Stimulated activated CD8-positive, alpha-beta memory T cell treated with anti-CD3 and anti-CD28 coated beads, Interleukin-2, amount 100 ng/mL, for 1 hour (primary cell): Measurements from ENCODE around the gene RNASE1.

ENCODE experiments used
- DNase-seq, 2 donors: peaks; one replicate each; pipeline ENCODE4 v3.0.0-alpha.2; 2020; ENCODE audit warnings: low read depth in 2 of 2

Gene RNASE1

GRCh38 chr14:20808162-20808483 lies 5.5 kb upstream of the RNASE1 start:
- DNase-seq = no peak

GRCh38 chr14:20807304-20808161 lies 4.9 kb upstream of the RNASE1 start:
- DNase-seq = no peak

GRCh38 chr14:20805485-20805884 lies 2.8 kb upstream of the RNASE1 start:
- no peak for DNase-seq

GRCh38 chr14:20803223-20803622 lies 579 bp upstream of the RNASE1 start:
- no peak for DNase-seq

GRCh38 chr14:20801726-20802125 lies 918 bp downstream of the RNASE1 start:
- DNase-seq = no peak

- DNase-seq = no peak
Measured at GRCh38 chr14:20799892-20800544, 2.6 kb downstream of the RNASE1 start.

- no peak for DNase-seq
Measured at GRCh38 chr14:20799456-20799891, 3.2 kb downstream of the RNASE1 start.

- no peak for DNase-seq
Measured at GRCh38 chr14:20798932-20799331, 3.7 kb downstream of the RNASE1 start.

GRCh38 chr14:20798318-20798717 lies 4.3 kb downstream of the RNASE1 start:
- no peak for DNase-seq

- no peak for DNase-seq
Measured at GRCh38 chr14:20797164-20797563, 5.5 kb downstream of the RNASE1 start.

GRCh38 chr14:20794644-20795369 lies 7.8 kb downstream of the RNASE1 start:
- no peak for DNase-seq

- no peak for DNase-seq
Measured at GRCh38 chr14:20792556-20792955, 10.1 kb downstream of the RNASE1 start.

GRCh38 chr14:20791597-20791996 lies 11.0 kb downstream of the RNASE1 start:
- DNase-seq = no peak

GRCh38 chr14:20791187-20791586 lies 11.5 kb downstream of the RNASE1 start:
- no peak for DNase-seq

GRCh38 chr14:20790464-20791116 lies 12.1 kb downstream of the RNASE1 start:
- DNase-seq = no peak

- DNase-seq = no peak
Measured at GRCh38 chr14:20789230-20789813, 13.3 kb downstream of the RNASE1 start.

GRCh38 chr14:20787025-20787424 lies 15.6 kb downstream of the RNASE1 start:
- no peak for DNase-seq

GRCh38 chr14:20782280-20782890 lies 20.3 kb downstream of the RNASE1 start:
- DNase-seq = no peak

GRCh38 chr14:20781803-20782202 lies 20.8 kb downstream of the RNASE1 start:
- no peak for DNase-seq

- no peak for DNase-seq
Measured at GRCh38 chr14:20775901-20776300, 26.7 kb downstream of the RNASE1 start.

- DNase-seq = no peak
Measured at GRCh38 chr14:20775043-20775442, 27.6 kb downstream of the RNASE1 start.
